HS-27A (cell line): ENCODE results near the gene DTX1.

Experiments used
- DNase-seq: peaks from one replicate; pipeline ENCODE4 v3.0.0-alpha.2; 2012; ENCODE audit warnings: low read depth, missing footprints

The DTX1 gene

DNA sequence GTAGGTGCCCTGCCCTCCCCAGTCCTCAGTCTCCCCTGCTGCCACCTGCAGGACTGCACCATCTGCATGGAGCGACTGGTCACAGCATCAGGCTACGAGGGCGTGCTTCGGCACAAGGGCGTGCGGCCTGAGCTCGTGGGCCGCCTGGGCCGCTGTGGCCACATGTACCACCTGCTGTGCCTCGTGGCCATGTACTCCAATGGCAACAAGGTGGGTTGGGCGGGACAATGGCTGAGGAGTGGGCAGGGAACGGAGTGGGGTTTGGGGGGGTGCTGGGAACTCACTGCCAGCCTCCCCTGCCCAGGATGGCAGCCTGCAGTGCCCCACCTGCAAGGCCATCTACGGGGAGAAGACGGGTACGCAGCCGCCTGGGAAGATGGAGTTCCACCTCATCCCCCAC, 38.2 kb downstream of the DTX1 start:
- no peak for DNase-seq

- DNase-seq, result no peak
Measured at GRCh38 chr12:113095405-113095804, 38.9 kb downstream of the DTX1 start.

GRCh38 chr12:113096675-113097461, 40.3 kb downstream of the DTX1 start:
- no peak for DNase-seq

DNA sequence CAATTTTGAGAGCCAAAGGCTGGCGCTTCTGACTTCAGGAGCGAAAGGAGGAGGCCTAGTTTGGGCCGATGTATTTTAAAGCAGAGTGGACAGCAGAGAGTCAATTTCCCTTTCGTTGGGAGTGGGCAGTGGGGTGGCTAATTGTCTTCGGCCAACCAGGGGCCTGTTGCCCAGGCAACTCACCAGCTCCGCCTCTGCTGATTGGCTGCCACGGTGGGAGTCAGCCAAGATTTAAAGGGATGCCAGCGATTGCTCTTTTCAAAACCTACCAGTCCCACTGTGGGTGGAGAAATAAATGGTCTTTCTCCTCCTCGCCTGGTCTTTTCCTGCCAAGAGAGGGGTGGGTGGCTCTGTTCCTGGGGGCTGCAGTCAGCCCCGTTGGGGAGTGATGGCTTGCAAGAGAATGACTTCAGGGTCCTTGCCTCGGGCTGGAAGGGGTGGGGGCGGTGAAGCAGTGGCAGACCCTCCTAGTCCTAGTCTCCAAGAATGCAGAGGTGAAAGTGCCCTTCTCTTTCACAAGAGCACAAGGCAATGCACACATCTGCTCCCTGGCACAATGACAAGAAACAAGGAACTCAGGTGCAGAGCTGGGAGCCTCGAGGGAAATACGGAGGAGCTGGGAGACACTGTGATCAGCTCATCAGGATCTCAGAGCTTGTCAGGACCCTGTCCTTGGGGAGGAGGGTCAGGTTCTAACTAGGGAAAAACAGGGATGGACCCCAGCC, 41.3 kb downstream of the DTX1 start:
- DNase-seq, result no peak

- DNase-seq, result peak; percentile 57
Measured at GRCh38 chr12:113098441-113099028, 42.0 kb downstream of the DTX1 start.

GRCh38 chr12:113099364-113099763, 42.8 kb downstream of the DTX1 start:
- no peak for DNase-seq

GRCh38 chr12:113099764-113100163, 43.2 kb downstream of the DTX1 start:
- DNase-seq, result no peak

- DNase-seq, result no peak
Measured at GRCh38 chr12:113101751-113102150, 45.2 kb downstream of the DTX1 start.

GRCh38 chr12:113102811-113103210, 46.3 kb downstream of the DTX1 start:
- no peak for DNase-seq

- no peak for DNase-seq
Measured at GRCh38 chr12:113103756-113104450, 47.4 kb downstream of the DTX1 start.

DNA sequence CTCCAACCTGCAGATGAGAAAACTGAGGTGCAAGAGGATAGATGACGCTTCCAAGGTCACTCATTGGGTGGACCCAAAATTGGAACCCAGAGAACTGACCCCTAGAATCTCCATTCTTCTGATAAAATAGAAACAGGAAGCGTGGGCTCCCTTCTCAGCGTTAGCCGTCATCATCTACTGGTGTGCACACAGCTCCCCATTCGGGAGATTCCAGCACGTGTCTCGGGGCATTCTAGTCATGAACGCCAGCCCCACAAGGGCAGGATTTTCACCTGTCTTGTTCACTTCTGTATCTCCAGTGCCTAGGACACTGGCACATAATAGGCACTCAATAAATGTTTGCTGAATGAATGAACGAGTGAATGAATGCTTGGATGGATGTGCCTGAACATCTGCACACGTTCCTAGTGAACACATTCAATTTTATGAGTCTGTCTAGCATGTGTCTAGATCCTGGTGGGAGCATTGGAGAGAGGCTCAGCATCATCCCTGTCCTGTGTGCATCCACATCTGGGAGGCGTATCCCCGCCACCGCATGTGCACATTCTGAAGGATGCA, 48.5 kb downstream of the DTX1 start:
- DNase-seq, result no peak

GRCh38 chr12:113105606-113106271, 49.2 kb downstream of the DTX1 start:
- no peak for DNase-seq

GRCh38 chr12:113106361-113106760, 49.8 kb downstream of the DTX1 start:
- DNase-seq, result no peak

GRCh38 chr12:113108308-113108707, 51.8 kb downstream of the DTX1 start:
- no peak for DNase-seq

GRCh38 chr12:113109360-113109759, 52.8 kb downstream of the DTX1 start:
- no peak for DNase-seq

GRCh38 chr12:113109872-113110599, 53.5 kb downstream of the DTX1 start:
- DNase-seq, result no peak

GRCh38 chr12:113111247-113111646, 54.7 kb downstream of the DTX1 start:
- no peak for DNase-seq

GRCh38 chr12:113112043-113112899, 55.7 kb downstream of the DTX1 start:
- no peak for DNase-seq

GRCh38 chr12:113113397-113113796, 56.9 kb downstream of the DTX1 start:
- no peak for DNase-seq
